ENCODE data around the gene PTPRN2.

- no peak for TF ChIP-seq CTCF (IDR thresholded peaks at IDR 0.05; ENCODE audit: control extremely low read depth in 1 of 3, insufficient read depth in 1 of 3, low read depth in 1 of 3, low read length in 3 of 3)
- no peak for TF ChIP-seq GABPA (IDR thresholded peaks at IDR 0.05; ENCODE audit: borderline replicate concordance, insufficient read depth, low read length)
- no peak for TF ChIP-seq CHD2 (IDR thresholded peaks at IDR 0.05; ENCODE audit: low read length)
- TF ChIP-seq SIN3A (conservative IDR thresholded peaks at IDR 0.05 in 1 of 2, IDR thresholded peaks at IDR 0.05 in 1 of 2; ENCODE audit: low read depth in 1 of 2, low read length in 2 of 2), result no peak
- no peak for TF ChIP-seq EZH2 (IDR thresholded peaks at IDR 0.05; ENCODE audit: low read depth, low read length, severe bottlenecking)
- TF ChIP-seq RAD21 (IDR thresholded peaks at IDR 0.05 in 1 of 2, conservative IDR thresholded peaks at IDR 0.05 in 1 of 2; ENCODE audit: low read depth in 2 of 2, low read length in 2 of 2), result no peak
- TF ChIP-seq POLR2A (IDR thresholded peaks at IDR 0.05; ENCODE audit: control extremely low read depth in 1 of 2, low read depth in 2 of 2, low read length in 2 of 2), result no peak
- no peak for TF ChIP-seq ZNF274 (IDR thresholded peaks at IDR 0.05; ENCODE audit: borderline replicate concordance, extremely low read depth, low read length)
These were observed 50.6 kb downstream of the PTPRN2 start for GRCh38 chr7:158536871-158537515.

Measured in H1 (cell line).